GM21526 (cell line): ENCODE data around the gene PYROXD2.

Source experiments
- ATAC-seq: cut with Tn5 transposase; IDR thresholded peaks from one replicate; pipeline ENCODE4 v1.9.1; 2021; ENCODE audit warnings: moderate library complexity; ENCODE audit not compliant: unreplicated experiment, low FRiP score

The PYROXD2 gene

GRCh38 chr10:98416606-98417388 is 1.8 kb upstream of the PYROXD2 start:
- ATAC-seq: no peak

GRCh38 chr10:98415731-98416119 is 743 bp upstream of the PYROXD2 start:
- no peak for ATAC-seq

GRCh38 chr10:98414578-98414931 is 427 bp downstream of the PYROXD2 start:
- ATAC-seq: no peak

GRCh38 chr10:98411768-98412167 is 3.2 kb downstream of the PYROXD2 start:
- no peak for ATAC-seq

GRCh38 chr10:98411166-98411565 is 3.8 kb downstream of the PYROXD2 start:
- ATAC-seq: no peak

GRCh38 chr10:98410759-98411158 is 4.2 kb downstream of the PYROXD2 start:
- no peak for ATAC-seq

- ATAC-seq: no peak
Observed at GRCh38 chr10:98410135-98410743, 4.7 kb downstream of the PYROXD2 start.

GRCh38 chr10:98408799-98409198 is 6.2 kb downstream of the PYROXD2 start:
- no peak for ATAC-seq

- ATAC-seq: no peak
Observed at GRCh38 chr10:98407744-98408241, 7.2 kb downstream of the PYROXD2 start.

- no peak for ATAC-seq
Observed at GRCh38 chr10:98407017-98407743, 7.8 kb downstream of the PYROXD2 start.

GRCh38 chr10:98405422-98405821 is 9.6 kb downstream of the PYROXD2 start:
- ATAC-seq: no peak

- ATAC-seq: peak; percentile 47
Observed at GRCh38 chr10:98404571-98405359, 10.2 kb downstream of the PYROXD2 start.

GRCh38 chr10:98403812-98404504 is 11.0 kb downstream of the PYROXD2 start:
- peak; percentile 64 for ATAC-seq

GRCh38 chr10:98402931-98403718 is 11.9 kb downstream of the PYROXD2 start:
- ATAC-seq: no peak

- ATAC-seq: no peak
Observed at GRCh38 chr10:98402478-98402877, 12.5 kb downstream of the PYROXD2 start.

- no peak for ATAC-seq
Observed at GRCh38 chr10:98400482-98400881, 14.5 kb downstream of the PYROXD2 start.

GRCh38 chr10:98399784-98400183 is 15.2 kb downstream of the PYROXD2 start:
- ATAC-seq: no peak

GRCh38 chr10:98397089-98397600 is 17.8 kb downstream of the PYROXD2 start:
- ATAC-seq: no peak
